CD4-positive, alpha-beta T cell treated with Interferon gamma for 1 hour (primary cell): ENCODE data around the gene NAGPA.
"Not testable (repeated sequence)": the region's sequence is repeated elsewhere in the genome, so short reads cannot be mapped to it uniquely, and the experiment has no call there.

Experiments
- DNase-seq: peaks from one replicate; pipeline ENCODE4 v3.0.0-alpha.2; 2020

Gene NAGPA

DNA sequence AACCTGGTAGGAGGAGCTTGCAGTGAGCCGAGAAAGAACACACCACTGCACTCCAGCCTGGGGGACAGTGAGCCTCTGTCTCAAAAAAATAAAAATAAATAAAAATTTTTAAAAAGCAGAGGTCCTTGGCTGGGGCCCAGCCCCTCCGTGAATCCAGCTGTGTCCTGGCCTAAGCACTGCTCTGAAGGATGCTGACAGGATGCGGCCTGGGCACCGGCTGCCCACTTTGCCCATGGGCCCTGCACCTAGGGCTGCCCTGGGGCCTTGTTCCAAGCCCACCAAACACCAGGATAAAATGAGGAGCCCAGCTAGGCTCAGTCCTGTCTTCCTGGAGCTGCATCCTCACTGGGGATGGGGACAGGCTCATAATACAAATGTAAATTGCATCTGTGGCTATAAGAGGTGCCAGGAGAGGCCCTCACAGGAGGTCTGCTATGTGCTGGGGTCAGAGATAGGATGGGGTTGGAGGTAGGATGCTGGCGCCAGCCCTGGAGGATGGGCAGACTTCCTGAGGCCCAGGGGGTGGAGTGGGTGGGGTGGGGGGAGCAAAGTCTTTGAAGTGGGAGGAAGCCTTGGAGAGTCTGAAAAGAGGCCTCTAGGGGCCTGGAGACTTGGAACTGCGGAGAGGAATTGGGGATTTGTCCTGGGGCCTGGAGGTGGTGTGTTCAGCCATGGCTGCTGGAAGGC is 25.8 kb upstream of the NAGPA start:
- no peak for DNase-seq

DNA sequence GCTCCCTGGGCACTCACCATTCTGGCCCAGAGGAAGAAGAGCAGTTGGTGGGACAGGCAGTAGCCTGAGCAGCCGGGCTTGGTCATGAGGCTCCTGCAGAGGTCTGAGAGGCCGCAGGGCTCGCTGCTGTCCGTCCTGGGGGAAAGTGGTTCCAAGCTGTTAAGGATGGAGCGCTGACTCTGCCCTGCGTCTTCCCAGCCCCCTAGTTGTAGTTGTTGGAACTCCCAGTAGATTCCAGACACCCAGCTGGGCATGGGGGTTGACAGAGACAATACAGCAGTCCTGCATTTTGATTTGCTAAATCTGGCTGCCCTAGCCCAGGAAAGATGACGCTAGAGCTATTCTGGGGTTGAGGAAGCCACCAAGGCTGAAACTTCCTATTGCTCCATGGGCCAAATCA is 24.7 kb upstream of the NAGPA start:
- DNase-seq, result no peak

DNA sequence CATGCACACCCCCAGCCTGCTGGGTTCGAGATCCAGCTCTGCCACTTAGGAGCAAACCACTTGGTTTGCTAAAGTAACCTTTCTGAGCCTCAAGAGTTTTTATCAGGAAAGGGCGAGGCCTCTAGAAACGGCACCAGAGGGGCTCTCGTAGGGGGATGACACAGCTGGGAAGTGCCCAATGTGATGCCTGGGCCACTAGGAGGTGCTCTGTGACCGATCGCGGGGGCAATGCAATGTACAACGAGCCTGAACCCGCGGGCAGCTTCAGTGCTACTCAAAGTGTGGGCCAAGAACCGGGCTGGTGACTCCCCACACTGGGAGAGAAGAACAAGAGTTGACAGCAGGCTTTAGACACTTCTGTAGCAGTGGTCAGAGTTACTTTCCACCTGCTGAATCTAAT is 22.6 kb upstream of the NAGPA start:
- peak; percentile 31 for DNase-seq

DNA sequence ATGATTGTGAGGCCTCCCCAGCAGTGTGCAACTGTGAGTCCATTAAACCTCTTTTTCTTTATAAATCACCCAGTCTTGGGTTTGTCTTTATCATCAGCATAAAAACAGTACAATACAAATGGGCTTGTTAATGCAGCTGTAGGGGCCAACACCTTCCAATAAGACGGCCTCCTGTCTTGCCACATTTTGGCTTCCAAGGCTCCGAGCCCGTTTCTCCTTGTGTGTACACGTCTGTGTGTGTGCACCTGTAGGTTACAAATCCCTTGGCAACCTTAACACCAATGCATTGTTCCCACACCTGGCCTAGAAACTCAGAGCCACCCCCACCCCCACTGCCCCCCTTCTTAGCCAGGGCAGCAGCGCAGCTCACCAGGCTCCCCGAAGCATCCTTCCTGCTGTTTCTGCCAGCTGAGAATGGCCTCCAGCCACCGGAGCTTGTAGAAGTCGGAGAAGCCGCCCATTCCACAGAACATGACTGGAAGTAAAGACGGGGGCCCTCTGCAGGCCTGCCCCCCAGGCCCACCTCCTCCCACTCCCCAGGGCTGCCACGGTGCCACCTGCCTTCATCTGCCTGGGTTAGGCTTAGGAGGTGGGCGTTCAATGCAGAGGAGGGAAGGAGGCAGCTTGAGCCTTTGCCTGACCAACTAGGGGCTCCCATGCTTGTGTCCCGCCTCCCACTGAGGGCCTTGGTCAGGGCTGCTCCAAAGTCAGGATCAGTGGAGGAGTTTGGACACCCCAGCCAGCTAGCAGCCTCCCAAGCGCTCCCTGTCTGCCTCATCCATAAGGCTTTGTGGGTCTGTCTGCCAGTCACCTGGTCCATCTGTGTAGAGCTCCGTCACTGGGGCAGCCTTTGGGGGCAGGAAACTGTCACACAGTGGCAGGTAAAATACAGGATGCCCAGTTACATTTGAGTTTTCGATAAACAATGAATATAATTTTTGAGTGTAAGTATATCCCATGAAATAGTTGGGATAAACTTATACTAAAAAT is 21.4 kb upstream of the NAGPA start:
- no peak for DNase-seq

DNA sequence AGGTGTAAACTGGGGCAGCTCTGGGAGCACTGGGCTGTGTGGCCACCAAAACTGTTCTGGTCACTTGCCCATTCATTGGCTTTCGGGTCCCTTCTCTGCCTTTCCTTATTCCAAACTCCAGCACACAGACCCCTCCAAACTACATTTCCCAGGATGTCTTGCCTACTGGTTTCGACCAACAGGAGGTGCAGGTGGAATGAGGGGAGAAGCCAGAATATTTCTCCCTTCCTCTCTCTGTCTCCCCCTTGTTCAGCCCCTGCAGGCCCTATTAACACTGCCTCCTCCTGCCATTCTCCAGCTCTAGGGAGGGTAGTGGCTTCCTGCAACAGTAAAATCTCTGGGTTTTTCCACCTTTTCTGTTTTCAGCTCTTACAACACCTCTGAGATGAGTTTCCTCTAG is 13.2 kb upstream of the NAGPA start:
- DNase-seq, result no peak

- no peak for DNase-seq
Measured at GRCh38 chr16:5045499-5046115, 11.9 kb upstream of the NAGPA start.

DNA sequence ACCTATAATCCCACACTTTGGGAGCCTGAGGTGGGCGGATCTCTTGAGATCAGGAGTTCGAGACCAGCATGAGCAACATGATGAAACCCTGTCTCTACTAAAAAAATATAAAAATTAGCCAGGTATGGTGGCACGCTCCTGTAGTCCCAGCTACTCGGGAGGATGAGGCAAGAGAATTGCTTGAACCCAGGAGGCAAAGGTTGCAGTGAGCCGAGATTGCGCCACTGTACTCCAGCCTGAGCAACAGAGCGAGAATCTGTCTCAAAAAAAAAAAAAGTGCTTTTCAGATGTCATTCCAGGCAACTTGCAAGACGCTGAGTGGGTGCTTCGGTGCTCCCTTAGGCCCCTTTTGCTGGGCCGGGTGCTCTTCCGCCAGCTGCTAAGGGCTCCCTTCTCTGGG is 10.8 kb upstream of the NAGPA start:
- DNase-seq, result not testable (repeated sequence)

GRCh38 chr16:5044011-5044540 is 10.3 kb upstream of the NAGPA start:
- DNase-seq, result no peak

DNA sequence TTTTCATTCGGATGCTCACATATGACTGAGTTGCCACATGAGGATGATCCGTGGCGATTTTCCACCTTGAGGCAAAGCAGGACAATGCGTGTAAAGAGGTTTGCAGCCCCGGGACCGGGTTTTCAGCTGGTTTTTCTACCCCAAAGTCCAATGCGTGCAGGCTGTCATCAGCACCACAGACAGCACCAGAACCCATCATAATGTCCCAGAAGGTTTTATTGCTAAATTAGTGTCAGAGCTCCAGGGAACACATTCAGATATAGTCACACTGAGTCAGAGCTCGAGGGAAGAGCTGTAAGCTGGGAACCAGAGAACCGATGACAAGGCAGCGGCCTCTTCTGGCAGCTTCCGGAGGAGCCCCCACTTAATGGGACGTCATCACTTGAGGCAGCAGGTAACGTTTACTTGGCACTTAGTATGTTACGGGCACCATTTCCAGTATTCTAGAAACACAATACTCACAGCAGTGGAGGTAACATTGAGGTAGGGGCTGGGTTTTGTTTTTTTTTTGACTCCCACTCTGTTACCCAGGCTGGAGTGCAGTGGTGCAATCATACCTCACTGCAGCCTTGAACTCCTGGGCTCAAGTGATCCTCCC is 8.9 kb upstream of the NAGPA start:
- DNase-seq, result no peak

- DNase-seq, result no peak
Measured at GRCh38 chr16:5041600-5042133, 7.9 kb upstream of the NAGPA start.

- DNase-seq, result no peak
Measured at GRCh38 chr16:5040451-5040850, 6.7 kb upstream of the NAGPA start.

GRCh38 chr16:5036228-5037156 is 2.8 kb upstream of the NAGPA start:
- DNase-seq, result no peak

- DNase-seq, result no peak
Measured at GRCh38 chr16:5035909-5036227, 2.1 kb upstream of the NAGPA start.

DNA sequence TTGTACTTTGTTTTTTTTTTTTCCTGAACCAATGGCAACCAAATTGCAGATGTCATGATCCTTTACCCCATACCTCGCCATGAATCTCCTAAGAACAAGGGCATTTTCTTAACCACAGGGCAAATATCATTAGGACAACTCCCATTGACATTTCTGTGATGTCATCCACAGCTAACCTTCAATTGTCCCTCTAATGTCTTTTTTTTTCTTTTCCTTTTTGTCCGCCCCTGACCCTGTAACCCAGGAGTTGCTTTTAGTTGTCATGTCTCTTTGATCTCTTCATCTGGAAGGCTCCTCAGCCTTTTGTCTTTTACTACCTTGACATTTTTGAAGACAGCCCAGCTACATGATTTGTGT is 410 bp upstream of the NAGPA start:
- DNase-seq, result no peak

DNA sequence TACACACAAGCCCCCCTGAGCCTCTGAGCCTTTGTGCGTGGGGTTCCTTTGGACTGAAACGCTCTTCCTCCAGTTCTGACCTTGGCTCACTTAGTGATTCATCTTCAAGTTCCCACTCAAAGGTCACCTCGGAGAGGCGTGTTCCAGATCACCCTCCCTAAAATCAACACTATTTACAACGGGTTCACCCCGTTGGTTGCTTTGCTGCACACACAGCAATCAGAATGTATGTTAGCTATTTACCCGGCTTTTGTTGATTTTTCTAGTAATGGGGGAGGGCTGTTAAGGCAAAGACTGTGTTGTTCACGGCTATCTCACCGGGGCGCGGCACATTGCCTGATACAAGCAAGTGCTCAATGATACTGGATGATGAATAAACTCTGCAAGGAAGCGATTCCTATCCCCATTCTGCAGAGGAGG is 977 bp downstream of the NAGPA start:
- no peak for DNase-seq

GRCh38 chr16:5031601-5032000 is 2.1 kb downstream of the NAGPA start:
- DNase-seq, result no peak

- DNase-seq, result no peak
Measured at GRCh38 chr16:5030251-5030870, 3.4 kb downstream of the NAGPA start.

DNA sequence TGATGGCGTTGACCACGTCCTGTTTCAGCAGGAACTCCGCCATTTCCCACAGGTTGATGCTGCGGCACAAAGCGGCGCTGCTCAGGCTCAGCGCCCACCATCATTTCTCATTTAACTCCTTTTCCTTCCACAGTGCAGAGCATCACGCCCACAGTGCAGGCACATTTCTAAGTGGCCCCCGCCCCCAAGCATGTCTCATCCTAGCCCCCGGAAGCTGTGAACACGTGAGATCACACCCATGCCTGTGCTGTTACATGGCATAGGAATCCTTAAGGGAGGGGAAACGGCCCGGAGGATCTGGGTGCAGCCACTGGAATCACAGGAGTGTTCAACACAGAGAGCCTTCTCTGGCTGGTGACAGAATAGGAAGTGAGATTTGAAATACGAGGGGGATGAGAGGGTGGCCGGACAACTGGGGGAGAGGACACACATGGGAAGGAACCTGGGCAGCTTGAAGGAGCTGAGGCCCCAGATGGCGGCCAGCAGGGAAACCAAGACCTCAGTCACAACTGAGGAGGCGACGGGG is 4.7 kb downstream of the NAGPA start:
- no peak for DNase-seq

DNA sequence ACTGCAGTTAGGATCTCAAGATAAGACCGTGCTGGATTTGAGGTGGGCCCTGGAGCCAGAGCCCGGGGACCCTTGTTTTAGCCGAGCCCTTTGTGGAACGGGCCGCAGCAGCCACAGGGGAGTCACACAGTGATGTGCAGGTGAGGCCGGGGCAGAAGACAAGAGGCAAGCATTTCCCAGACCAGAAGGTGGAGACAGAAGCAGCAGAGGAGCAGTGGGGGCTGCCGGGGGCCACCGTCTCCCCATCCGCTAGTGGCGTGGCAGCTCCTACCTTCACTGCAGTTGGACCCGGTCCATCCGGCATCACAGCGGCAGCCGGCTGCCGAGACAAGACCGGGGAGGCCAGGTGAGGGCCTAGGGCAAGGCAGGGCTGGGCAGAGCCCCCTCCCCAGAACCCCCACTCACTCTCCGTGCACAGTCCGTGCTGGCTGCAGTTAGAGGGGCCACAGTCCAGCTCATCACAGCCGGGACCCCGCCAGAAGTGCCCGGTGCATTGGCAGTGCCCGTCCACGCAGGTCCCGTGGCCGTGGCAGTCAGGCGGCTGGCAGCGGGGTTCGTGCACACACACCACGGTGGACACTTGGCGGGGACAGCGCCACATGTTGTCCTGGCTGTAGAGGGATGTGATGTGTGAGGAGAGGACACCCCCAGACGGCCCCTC is 6.0 kb downstream of the NAGPA start:
- no peak for DNase-seq

DNA sequence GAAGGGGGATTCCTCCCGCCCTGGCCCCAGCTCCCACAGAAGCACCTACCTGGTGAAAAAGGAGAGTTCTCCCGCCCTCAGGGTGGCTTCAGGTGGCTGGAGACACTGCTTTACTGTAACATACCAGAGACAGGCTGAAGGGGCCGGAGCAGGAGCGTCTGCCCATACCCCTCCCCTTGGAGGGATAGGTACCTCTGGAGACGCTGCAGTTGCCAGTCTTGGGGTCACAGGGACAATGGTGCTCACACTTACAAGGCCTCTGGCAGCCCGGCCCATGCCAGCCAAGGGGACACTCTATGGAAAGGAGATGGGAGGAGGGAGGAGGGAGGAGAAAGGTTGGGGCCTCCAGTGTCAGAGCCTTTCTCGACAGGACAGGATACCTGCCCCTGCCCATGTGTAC is 6.6 kb downstream of the NAGPA start:
- no peak for DNase-seq

DNA sequence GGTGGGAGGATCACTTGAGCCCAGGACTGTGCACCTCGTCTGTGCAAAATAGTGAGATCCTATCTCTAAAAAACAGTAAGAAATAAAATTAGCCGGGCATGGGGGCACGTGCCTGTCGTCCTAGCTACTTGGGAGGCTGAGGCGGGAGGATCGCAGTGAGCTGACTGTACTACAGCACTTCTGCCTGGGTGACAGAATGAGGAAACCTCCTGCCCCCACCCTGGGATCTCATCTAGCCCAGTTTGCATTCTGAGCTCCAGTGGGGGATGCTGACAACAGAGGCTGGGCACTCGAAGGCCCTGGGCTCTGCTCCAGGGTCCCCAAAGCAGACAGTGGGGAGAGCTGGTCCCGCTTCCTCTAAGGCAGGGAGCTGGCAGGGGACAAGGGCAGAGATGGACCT is 7.1 kb downstream of the NAGPA start:
- no peak for DNase-seq
